GM19372 (cell line): ENCODE results near the gene NR2E3.

Experiments used
- ATAC-seq: cut with Tn5 transposase; IDR thresholded peaks from one replicate; pipeline ENCODE4 v1.9.1; 2021; ENCODE audit warnings: mild to moderate bottlenecking, low read depth, moderate library complexity; ENCODE audit not compliant: unreplicated experiment

The NR2E3 gene

GRCh38 chr15:71790081-71790480 is 20.3 kb upstream of the NR2E3 start:
- ATAC-seq: no peak

GRCh38 chr15:71791975-71792374 is 18.4 kb upstream of the NR2E3 start:
- ATAC-seq: no peak

GRCh38 chr15:71792521-71792920 is 17.8 kb upstream of the NR2E3 start:
- ATAC-seq: no peak

GRCh38 chr15:71798641-71799040 is 11.7 kb upstream of the NR2E3 start:
- ATAC-seq: no peak

GRCh38 chr15:71800190-71800589 is 10.2 kb upstream of the NR2E3 start:
- ATAC-seq: no peak

- ATAC-seq: no peak
Observed at GRCh38 chr15:71800835-71801745, 9.3 kb upstream of the NR2E3 start.

- ATAC-seq: no peak
Observed at GRCh38 chr15:71801935-71802655, 8.3 kb upstream of the NR2E3 start.

- no peak for ATAC-seq
Observed at GRCh38 chr15:71802770-71803169, 7.6 kb upstream of the NR2E3 start.

GRCh38 chr15:71804226-71804625 is 6.1 kb upstream of the NR2E3 start:
- ATAC-seq: no peak

GRCh38 chr15:71804695-71805470 is 5.5 kb upstream of the NR2E3 start:
- ATAC-seq: no peak

- ATAC-seq: no peak
Observed at GRCh38 chr15:71806452-71806931, 3.9 kb upstream of the NR2E3 start.

- ATAC-seq: no peak
Observed at GRCh38 chr15:71807125-71807629, 3.2 kb upstream of the NR2E3 start.

GRCh38 chr15:71807691-71808091 is 2.7 kb upstream of the NR2E3 start:
- ATAC-seq: no peak

- no peak for ATAC-seq
Observed at GRCh38 chr15:71808311-71809020, 1.9 kb upstream of the NR2E3 start.

GRCh38 chr15:71809346-71809745 is 1.0 kb upstream of the NR2E3 start:
- no peak for ATAC-seq

- ATAC-seq: no peak
Observed at GRCh38 chr15:71811036-71811736, 832 bp downstream of the NR2E3 start.

- ATAC-seq: no peak
Observed at GRCh38 chr15:71811752-71812735, 1.7 kb downstream of the NR2E3 start.
